IPS-15b (cell line): ENCODE measurements around the gene SLC9A9.

Experiments used
- H3K27me3 ChIP-seq: one replicate; pipeline ENCODE4 v1.6.1; 2013; ENCODE audit warnings: low read length; ENCODE audit not compliant: control insufficient read depth, insufficient read depth
- H3K36me3 ChIP-seq: one replicate; pipeline ENCODE4 v1.6.1; 2013; ENCODE audit warnings: low read length; ENCODE audit not compliant: control insufficient read depth, insufficient read depth
- H3K4me1 ChIP-seq: one replicate; pipeline ENCODE4 v1.6.1; 2013; ENCODE audit warnings: mild to moderate bottlenecking, low read length; ENCODE audit not compliant: control insufficient read depth, insufficient read depth
- H3K4me3 ChIP-seq: one replicate; pipeline ENCODE4 v1.5.1; 2013; ENCODE audit warnings: low read depth, low read length
- H3K9ac ChIP-seq: one replicate; pipeline ENCODE4 v1.6.1; 2013; ENCODE audit warnings: low read depth, mild to moderate bottlenecking, low read length
- H3K9me3 ChIP-seq: one replicate; pipeline ENCODE4 v1.6.1; 2013; ENCODE audit warnings: mild to moderate bottlenecking, low read length; ENCODE audit not compliant: control insufficient read depth, insufficient read depth

The SLC9A9 gene

DNA sequence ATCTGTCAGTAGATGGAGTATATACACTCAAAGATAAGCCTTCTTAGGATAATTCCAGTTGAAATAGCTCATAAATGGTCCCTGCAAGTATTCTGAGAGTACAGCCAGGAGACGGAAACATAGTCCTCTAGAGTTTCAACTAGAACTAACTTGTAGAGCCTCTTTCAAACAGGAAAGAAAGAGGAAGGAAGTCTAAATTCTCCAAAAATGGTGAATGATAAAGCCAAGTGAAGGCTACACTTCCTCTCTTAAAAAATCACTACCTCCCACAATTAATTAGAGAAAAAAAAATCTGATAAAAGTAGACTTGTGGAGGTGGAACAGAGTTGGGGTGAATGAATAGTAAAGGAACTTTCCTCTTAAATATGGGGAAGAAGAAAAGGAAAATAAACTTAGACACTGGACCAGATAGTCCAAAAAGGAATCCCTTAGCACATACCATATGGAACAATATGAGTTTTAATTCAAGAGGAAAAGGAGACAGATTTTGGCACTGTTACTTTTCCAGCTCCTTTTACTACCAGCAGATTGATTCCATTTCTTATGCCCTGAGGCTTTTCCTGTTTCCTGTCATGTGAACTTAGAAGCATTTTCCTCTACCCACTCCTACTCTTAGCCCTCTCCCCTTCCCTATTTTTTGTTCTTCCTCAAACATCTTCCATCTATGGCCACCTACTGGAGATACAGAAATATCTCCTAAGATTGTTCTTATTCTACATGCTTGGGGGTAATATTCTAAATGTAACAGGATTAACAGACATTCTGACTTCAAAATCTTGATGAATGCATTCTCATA lies 521.1 kb downstream of the SLC9A9 start:
- Histone ChIP-seq H3K9me3 (no peaks in the 10 kb centered on the region), H3K27me3 (no peaks in the 10 kb centered on the region), H3K4me3 (no peak overlapping the region), H3K4me1 (no peaks in the 10 kb centered on the region), H3K9ac (no peak overlapping the region), H3K36me3 (no peaks in the 10 kb centered on the region)

DNA sequence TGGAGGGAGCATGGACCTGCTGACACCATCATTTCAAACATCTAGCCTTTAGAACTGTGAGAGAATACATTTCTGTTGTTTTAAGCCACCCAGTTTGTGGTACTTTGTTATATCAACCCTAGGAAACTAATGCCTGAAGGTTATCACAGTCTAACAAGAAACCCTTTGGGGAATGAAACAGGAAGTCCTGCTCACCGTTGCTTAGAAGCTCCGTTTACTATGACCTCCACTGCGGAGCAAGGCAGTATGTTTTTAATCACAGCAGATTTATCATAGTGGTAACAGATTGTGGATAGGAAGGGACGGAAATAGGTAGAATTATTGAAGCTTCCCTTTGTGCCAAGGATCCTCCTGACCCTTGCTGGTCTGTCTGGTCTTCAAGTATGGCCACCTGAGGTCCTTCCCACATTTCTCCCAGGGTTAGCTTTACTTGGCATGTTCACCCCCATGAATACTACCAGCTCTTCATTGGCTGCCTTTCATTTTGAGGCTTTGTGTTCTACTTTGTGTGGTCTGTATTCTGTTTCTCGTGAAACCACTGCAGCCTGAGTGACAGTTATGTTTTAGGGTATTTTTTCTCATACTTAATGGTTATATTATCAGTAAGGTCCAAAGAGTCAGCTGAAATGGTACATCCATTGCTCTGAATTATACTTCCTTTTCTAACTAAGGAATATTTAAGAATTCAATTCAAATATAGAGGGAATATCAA lies 527.1 kb downstream of the SLC9A9 start:
- Histone ChIP-seq H3K9me3 (no peaks in the 10 kb centered on the region), H3K27me3 (no peaks in the 10 kb centered on the region), H3K4me1 (no peaks in the 10 kb centered on the region), H3K36me3 (no peaks in the 10 kb centered on the region), H3K9ac (no peak overlapping the region), H3K4me3 (no peak overlapping the region)

DNA sequence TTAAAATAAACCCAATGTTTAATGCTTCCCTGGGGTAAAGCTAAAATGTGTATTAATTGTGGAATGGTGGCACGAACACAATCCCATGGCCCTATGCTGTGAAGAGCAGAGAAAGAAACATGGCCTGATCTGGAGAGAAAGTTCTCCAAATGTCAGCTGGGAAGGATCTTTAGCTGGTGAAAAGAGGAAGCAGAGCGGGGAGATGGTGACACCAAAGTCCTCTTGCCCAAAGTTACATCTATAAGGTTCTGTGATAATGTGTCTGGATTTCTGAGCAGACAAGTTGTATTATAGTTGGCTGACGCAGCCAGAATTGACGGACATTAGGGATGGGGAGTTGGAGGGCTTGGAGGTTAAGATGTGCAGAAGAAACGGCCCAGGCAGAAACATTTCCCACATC lies 532.5 kb downstream of the SLC9A9 start:
- no peaks in the 10 kb centered on the region for H3K27me3 ChIP-seq
- no peaks in the 10 kb centered on the region for H3K4me1 ChIP-seq
- H3K9me3 ChIP-seq, result no peaks in the 10 kb centered on the region
- no peak overlapping the region for H3K9ac ChIP-seq
- H3K36me3 ChIP-seq, result no peaks in the 10 kb centered on the region
- no peak overlapping the region for H3K4me3 ChIP-seq

DNA sequence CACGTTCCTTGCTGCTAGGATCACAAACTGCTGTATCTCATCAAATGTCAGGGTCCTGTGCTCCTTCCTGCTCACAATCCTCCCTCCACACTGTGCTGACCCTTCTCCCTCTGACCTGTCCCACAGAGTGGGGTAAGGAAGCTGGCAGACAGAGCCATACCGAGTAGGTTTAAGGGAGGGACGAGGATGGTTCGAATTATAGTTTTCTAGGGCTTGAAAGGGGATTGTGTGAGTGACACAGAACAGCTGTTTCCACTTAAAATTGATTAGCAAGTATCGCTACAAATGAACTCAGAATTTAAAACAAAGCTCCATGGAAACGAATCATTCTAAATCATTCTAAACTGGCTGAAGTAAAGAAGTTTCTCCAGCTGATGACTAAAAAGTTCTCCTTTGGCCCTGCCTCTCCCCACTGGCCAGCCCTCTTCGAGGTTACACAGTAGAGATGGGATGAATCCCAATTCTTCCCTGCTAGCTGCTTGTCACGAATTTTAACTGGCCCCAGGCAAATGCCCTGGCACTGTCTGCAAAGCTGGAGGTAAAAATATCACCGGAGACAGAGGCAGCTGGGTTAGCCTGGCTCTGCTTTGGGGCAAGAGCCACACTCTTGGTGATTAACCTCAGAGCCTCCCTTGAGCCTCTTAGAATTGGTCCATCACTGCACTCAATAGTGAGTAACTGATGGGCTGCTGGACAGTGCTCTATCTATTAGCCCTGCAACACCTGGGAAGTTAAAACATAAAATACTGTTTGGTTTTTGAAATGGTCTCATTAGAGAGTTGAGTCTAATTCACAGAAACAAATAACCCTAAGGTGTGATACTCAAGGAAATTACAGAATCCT lies 533.8 kb downstream of the SLC9A9 start:
- Histone ChIP-seq H3K9me3 (no peaks in the 10 kb centered on the region), H3K27me3 (no peaks in the 10 kb centered on the region), H3K36me3 (no peaks in the 10 kb centered on the region), H3K4me3 (no peak overlapping the region), H3K9ac (no peak overlapping the region), H3K4me1 (no peaks in the 10 kb centered on the region)

DNA sequence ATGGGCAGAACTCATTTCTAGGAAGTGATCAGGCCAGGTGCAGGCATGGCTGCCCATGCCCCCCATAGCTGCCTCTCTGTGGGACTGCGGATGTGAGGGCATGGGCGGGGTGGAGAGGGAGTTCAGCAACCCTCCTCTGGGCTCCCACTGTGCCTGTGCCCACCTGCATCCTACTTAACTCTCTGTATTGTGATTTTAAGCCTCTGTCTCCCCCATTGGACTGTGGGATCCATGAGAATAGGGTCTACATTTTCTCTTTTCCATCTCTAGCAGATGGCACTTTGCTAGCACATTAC lies 534.4 kb downstream of the SLC9A9 start:
- H3K4me3 ChIP-seq, result no peak overlapping the region
- no peaks in the 10 kb centered on the region for H3K27me3 ChIP-seq
- H3K9ac ChIP-seq, result no peak overlapping the region
- no peaks in the 10 kb centered on the region for H3K4me1 ChIP-seq
- no peaks in the 10 kb centered on the region for H3K9me3 ChIP-seq
- no peaks in the 10 kb centered on the region for H3K36me3 ChIP-seq

DNA sequence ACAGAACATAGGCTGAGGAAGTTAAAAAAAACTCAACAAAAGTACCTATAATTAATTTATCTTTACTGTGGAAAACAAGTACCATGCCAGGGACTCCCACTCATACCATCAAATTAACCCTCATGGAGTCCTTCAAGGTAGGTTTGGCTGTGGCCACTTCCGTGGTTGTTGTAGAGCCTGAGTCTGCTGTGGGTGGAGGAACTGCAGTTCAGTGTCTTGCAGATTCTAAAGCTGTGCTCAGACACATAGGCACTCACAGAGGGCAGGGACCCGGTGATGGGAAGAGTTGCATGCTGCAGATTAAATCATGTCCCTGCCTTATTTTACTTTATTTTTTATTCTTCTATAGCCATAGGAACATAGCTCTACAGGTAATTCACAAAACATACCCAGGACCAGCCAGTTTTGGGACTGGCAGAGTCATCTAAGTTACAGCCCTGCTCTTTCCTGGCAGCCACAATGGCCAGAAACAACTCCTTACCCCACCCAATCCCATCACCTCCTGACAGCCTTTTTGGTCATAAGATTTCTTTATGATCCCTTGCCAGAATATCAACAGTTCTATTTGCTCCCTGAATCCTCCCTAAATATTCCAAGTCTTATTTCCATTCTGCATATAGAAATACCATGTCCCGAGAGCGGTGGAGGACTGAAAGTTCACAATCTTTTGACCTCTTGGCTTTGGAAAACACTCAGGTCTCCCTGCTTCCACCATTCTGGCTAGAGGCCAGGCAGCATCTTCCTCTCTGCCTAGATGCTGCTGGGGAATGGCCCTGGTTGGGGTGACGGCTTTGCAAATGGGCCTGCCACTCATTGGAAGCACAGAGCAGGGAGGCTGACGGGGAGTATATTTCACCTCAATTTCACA lies 535.0 kb downstream of the SLC9A9 start:
- H3K27me3 ChIP-seq, result no peaks in the 10 kb centered on the region
- no peaks in the 10 kb centered on the region for H3K9me3 ChIP-seq
- H3K4me3 ChIP-seq, result no peak overlapping the region
- no peak overlapping the region for H3K9ac ChIP-seq
- H3K36me3 ChIP-seq, result no peaks in the 10 kb centered on the region
- H3K4me1 ChIP-seq, result no peaks in the 10 kb centered on the region

DNA sequence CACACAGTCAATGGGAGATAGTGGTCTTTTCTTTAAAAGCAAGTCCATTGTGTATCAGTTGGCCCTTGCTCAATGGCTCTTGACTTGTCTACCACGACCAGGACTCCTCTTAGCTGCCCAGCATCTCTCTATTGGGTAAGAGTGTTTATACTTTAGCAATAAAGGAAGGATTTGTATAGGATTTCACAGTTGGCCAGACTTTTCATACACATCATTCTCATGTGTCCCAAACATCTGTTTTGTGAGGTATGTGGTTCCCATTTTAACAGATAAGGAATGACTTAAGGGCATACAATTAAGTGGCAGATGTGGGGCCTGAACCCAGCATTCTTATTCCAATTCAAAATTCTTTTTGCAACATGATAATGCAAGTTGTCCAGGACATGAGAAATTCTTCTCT lies 537.2 kb downstream of the SLC9A9 start:
- H3K4me1 ChIP-seq, result no peaks in the 10 kb centered on the region
- H3K27me3 ChIP-seq, result no peaks in the 10 kb centered on the region
- H3K36me3 ChIP-seq, result no peaks in the 10 kb centered on the region
- no peak overlapping the region for H3K4me3 ChIP-seq
- no peak overlapping the region for H3K9ac ChIP-seq
- no peaks in the 10 kb centered on the region for H3K9me3 ChIP-seq

DNA sequence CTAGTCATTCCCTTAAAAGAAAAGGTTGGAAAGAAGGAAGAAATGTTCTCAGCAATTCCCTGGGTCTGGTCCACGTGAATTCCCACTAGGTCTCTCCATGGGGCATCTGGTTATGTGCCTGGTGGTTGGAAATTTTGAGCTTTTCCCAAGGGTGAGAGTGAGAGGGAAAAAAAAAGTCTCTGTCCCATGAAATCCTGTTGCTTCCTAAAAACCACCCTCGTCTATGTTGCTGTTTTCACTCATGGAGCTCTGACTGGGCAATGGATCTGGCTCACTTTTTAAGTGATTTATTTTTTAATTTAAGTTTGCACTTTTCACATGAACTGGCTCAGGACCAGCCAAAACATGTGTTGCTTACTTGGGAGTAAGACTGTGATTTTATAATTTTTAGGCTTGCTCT lies 538.6 kb downstream of the SLC9A9 start:
- Histone ChIP-seq H3K4me1 (no peaks in the 10 kb centered on the region), H3K4me3 (no peak overlapping the region), H3K27me3 (no peaks in the 10 kb centered on the region), H3K9me3 (no peaks in the 10 kb centered on the region), H3K9ac (no peak overlapping the region), H3K36me3 (no peaks in the 10 kb centered on the region)

DNA sequence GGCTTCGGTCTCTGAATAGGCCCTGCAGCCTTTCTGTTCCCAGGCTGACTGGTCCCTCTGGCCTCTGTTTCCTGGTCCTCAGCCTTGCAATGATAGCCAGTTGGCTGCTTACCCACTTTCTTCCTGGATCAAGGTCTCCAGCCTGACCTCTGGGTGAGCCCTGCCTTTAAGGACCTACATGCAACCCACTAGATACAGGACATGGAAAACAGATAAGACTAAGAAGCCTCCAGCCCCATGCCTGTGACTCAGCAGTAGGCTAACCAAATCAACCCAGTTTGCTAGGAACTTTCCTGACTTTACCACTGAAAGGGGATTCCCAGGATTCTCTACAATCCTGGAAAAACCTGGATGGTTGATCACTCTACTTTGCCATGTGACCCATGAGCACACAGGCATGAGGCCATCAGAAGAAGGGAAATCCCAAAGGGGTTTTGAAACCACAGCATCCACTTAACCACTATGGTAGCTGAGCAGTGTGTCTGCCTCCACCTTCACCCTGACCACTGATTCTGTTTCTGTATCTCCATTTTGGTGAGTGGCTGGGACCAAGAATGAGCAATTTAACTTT lies 540.6 kb downstream of the SLC9A9 start:
- no peaks in the 10 kb centered on the region for H3K4me1 ChIP-seq

DNA sequence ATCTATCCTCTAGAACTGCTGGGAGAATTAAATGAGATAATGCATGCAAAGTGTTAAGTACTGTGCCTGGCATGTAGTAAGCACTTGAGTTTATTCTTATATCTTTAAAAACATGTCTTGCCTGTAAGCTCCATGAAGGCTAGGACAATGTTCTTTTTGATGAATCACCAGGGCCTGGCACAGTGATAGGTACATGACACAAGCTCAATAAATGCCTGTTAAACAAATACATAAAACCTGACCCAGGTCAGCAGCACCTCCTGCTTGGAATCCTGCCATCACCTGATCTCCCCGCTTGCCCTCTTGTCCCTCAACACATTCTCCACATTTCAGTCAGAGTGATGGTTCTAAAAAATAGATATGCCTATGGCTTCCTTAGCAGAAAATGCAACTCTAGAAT lies 541.9 kb downstream of the SLC9A9 start:
- Histone ChIP-seq H3K36me3 (no peaks in the 10 kb centered on the region), H3K4me1 (no peaks in the 10 kb centered on the region), H3K9me3 (no peaks in the 10 kb centered on the region), H3K9ac (no peak overlapping the region), H3K4me3 (no peak overlapping the region), H3K27me3 (no peaks in the 10 kb centered on the region)

More for the DNA sequence above, 540.6 kb downstream of the SLC9A9 start:
- Histone ChIP-seq H3K4me3 (no peak overlapping the region), H3K36me3 (no peaks in the 10 kb centered on the region), H3K27me3 (no peaks in the 10 kb centered on the region), H3K9me3 (no peaks in the 10 kb centered on the region), H3K9ac (no peak overlapping the region)

DNA sequence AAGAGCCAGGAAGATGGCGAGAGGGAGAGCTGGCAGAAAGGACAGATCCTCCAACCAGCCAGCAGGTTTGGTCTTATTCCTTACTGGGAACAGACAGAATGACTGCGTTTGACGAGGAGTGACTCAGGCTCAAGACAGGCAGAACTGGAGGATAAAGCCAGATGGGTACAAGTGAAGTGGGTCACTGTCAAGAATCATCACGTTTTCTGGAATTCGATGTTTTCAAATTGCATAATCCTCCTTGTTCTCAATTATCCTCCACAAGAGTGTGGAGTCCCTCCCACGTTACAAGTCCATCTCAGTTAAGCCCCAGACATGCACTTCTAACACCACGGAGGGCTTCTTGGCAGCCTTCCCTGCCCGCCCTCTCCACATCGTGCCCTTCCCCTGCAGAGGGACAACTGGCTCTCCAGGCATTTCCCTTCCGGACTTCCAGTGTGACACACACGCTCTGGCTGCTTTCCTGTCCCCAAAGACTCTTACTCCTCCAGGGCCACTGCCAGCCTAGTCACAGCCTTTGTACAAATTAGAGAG lies 545.6 kb downstream of the SLC9A9 start:
- no peak overlapping the region for H3K4me3 ChIP-seq
- no peaks in the 10 kb centered on the region for H3K36me3 ChIP-seq
- no peaks in the 10 kb centered on the region for H3K27me3 ChIP-seq
- H3K9ac ChIP-seq, result no peak overlapping the region
- peaks cover 2% of the 10 kb centered on the region for H3K4me1 ChIP-seq
- no peaks in the 10 kb centered on the region for H3K9me3 ChIP-seq
